ENCODE measurements around the gene UCN. TPM values are rescaled to one million over a fixed set of nuclear protein-coding genes. Genes with fewer than 3 reads are reported as not detected.
A peak's percentile ranks its signal among the peaks of the same experiment; 100 is the strongest.
"Not testable (repeated sequence)": the region's sequence is repeated elsewhere in the genome, so short reads cannot be mapped to it uniquely, and the experiment has no call there.

Gene UCN
- total RNA-seq, 4 donors from 2014 or later = 14.9 to 24.0 (median 16.8) TPM

DNA sequence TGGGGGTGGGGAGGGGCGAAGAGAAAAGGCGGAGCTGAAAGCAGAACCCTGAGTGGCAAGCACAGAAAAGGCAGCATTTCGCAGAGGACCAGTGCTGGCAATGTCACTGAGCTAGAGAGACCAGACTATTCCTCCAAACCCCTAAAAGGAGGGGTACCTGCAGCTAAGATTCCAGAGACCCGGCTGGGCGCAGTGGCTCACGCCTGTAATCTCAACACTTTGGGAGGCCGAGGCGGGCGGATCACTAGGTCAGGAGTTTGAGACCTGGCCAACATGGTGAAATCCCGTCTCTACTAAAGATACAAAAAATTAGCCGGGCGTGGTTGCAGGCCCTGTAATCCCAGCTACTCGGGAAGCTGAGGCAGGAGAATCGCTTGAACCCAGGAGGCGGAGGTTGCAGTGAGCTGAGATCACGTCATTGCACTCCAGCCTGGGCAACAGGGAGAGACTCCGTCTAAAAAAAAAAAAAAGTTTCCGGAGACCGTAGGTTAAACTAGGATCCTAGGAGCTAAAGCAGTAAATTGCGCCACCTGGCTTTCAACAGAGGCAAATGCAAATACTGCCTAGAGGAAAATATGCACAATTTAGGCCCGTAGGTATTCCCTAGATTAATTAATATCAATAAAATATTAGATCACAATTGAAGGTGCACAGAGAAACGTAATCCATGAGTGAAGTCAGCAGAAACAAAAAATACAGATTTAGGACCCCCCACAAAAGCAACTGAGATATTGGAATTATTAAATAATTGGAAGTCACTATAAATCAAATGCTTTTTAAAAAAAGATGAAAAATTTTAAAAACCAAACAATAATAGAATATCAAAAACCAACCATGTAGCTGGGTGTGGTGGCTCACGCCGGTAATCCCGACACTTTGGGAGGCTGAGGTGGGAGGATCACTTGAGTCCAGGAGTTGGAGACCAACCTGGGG, 4.9 kb downstream of the UCN start:
- Histone ChIP-seq H3K36me3 (peaks cover 0 to 8% (median 0%) of the 10 kb centered on the region in 3 donors), H3K27ac (no peak overlapping the region), H3K9me3 (no peaks in the 10 kb centered on the region), H3K4me3 (peak overlapping the region in 3 of 4 donors; percentile 2 to 41 (median 17)), H3K27me3 (peaks cover 0 to 42% of the 10 kb centered on the region in 2 donors), H3K4me1 (peaks cover 0 to 29% (median 12%) of the 10 kb centered on the region in 4 donors)
- no peak for TF ChIP-seq EP300 (IDR thresholded peaks at IDR 0.05)
- TF ChIP-seq, protein P1, sequence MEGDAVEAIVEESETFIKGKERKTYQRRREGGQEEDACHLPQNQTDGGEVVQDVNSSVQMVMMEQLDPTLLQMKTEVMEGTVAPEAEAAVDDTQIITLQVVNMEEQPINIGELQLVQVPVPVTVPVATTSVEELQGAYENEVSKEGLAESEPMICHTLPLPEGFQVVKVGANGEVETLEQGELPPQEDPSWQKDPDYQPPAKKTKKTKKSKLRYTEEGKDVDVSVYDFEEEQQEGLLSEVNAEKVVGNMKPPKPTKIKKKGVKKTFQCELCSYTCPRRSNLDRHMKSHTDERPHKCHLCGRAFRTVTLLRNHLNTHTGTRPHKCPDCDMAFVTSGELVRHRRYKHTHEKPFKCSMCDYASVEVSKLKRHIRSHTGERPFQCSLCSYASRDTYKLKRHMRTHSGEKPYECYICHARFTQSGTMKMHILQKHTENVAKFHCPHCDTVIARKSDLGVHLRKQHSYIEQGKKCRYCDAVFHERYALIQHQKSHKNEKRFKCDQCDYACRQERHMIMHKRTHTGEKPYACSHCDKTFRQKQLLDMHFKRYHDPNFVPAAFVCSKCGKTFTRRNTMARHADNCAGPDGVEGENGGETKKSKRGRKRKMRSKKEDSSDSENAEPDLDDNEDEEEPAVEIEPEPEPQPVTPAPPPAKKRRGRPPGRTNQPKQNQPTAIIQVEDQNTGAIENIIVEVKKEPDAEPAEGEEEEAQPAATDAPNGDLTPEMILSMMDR (IDR thresholded peaks at IDR 0.05) = peak; percentile 73 to 87 (median 74)
- peak in 1 of 2 donors; percentile 33 for DNase-seq (ENCODE audit: low spot score in 2 of 2)
- 25 to 26% methylated on average over 25 of the region's 25 CpGs for WGBS, 2 donors

DNA sequence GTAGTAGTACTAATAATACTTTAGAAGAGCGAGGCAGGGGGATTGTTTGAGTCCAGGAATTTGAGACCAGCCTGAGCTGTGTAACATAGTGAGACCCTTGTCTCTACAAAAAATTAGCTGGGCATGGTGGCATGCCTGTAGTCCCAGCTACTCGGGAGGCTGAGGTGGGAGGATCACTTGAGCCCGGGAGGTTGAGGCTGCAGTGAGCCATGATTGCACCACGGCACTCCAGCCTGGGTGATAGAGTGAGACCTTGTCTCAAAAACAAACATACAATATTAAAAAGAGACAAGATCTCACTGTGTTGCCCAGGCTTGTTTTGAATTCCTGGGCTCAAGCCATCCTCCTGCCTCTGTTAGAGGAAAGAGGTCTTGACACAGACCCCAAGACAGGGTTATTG, 7.6 kb downstream of the UCN start:
- H3K36me3 ChIP-seq; H3K27ac ChIP-seq; H3K4me3 ChIP-seq; H3K4me1 ChIP-seq; H3K9me3 ChIP-seq; DNase-seq (ENCODE audit: low spot score in 2 of 2): not testable (repeated sequence)
- peaks cover 0 to 14% of the 10 kb centered on the region in 2 donors for H3K27me3 ChIP-seq
- 82 to 85% methylated on average over 4 of the region's 4 CpGs for WGBS, 2 donors

DNA sequence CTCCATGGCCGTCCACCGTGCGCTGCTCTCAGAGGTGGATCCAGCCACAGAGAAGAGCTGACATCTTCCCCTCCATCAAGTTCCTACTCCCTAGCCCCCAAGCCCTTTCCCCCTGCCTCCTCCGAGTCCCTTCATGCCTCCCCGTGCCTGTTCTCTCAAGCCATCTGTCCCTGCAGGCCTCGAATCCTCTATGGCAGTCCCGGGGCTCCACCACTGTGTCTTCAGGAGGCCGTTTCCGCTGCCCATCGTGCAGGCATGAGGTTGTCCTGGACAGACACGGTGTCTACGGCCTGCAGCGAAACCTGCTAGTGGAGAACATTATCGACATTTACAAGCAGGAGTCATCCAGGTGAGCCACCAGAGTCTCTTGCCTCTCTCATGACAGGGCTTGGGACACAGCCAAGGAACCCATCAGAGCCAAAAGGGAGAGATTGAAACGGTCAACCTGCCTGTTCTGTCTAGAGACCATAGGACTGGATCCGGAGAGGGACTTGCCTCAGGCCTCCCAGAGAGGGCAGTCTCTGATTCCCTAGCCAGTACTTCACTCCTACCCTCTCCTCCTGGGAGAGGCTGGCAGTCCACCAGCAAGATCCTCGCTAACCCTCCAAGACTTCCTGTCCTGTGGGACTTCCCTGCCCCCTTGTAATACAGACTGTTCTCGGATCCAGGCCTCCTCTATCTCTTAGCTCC, 9.7 kb downstream of the UCN start:
- TF ChIP-seq POLR2A (IDR thresholded peaks at IDR 0.05) (no peak), EP300 (IDR thresholded peaks at IDR 0.05) (no peak)
- TF ChIP-seq, protein P1 (IDR thresholded peaks at IDR 0.05) = no peak
- no peak for DNase-seq (ENCODE audit: low spot score in 2 of 2)

DNA sequence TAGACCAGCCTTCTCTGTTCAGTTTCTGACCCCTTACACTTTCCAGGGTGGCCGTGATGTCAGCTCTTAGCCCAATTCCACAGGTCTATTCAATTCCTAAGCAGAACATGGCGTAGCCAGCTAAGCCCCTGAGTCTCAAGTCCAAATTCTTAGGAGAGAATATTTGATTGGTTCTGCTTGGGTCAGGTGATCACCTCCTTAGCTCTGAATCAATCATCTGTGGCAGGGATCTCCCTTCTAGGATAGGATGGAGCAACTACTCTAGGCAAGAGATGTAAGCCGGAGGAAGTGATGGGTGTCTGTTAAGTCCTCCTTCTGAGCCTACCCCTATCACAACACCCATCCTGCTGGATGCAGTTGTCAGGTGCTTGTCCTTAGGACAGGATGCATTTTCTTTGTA, 11.1 kb downstream of the UCN start:
- H3K9me3 ChIP-seq = no peaks in the 10 kb centered on the region
- H3K27ac ChIP-seq = no peak overlapping the region
- no peak overlapping the region for H3K4me3 ChIP-seq
- peaks cover 0 to 6% (median 0%) of the 10 kb centered on the region in 4 donors for H3K4me1 ChIP-seq
- TF ChIP-seq EP300 (IDR thresholded peaks at IDR 0.05) = no peak
- TF ChIP-seq, protein P1 (IDR thresholded peaks at IDR 0.05) = no peak
- TF ChIP-seq POLR2A (IDR thresholded peaks at IDR 0.05) = no peak
- 85 to 88% methylated on average over 3 of the region's 3 CpGs for WGBS, 2 donors
- no peak for DNase-seq (ENCODE audit: low spot score in 2 of 2)
- no peaks in the 10 kb centered on the region for H3K27me3 ChIP-seq
- no peaks in the 10 kb centered on the region for H3K36me3 ChIP-seq

More for the DNA sequence above, 9.7 kb downstream of the UCN start:
- H3K27me3 ChIP-seq = no peaks in the 10 kb centered on the region
- no peak overlapping the region for H3K4me3 ChIP-seq
- H3K4me1 ChIP-seq = peaks cover 0 to 8% (median 0%) of the 10 kb centered on the region in 4 donors
- WGBS, 2 donors = 82 to 85% methylated on average over 18 of the region's 18 CpGs
- no peaks in the 10 kb centered on the region for H3K9me3 ChIP-seq
- H3K36me3 ChIP-seq = no peaks in the 10 kb centered on the region
- no peak overlapping the region for H3K27ac ChIP-seq

DNA sequence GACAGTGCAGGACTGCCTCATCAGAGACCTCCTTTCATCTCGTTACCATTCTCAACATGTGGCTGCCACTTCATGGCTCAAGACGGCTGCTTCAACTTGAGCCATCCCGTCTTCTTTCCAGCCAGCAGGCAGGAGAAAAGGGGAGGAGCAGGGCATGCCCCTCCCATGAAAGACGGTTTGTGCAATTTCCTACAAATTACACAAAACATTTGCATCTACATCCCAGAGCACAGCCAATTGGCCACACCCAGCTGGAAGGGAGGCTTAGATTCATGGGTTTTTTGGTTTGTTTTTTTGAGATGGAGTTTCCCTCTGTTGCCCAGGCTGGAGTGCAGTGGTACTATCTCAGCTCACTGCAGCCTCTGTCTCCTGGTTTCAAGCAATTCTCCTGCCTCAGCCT, 11.8 kb downstream of the UCN start:
- H3K4me3 ChIP-seq = no peak overlapping the region
- H3K27ac ChIP-seq = no peak overlapping the region
- 45 to 55% methylated on average over 4 of the region's 4 CpGs for WGBS, 2 donors
- peaks cover 0 to 6% (median 0%) of the 10 kb centered on the region in 4 donors for H3K4me1 ChIP-seq
- DNase-seq (ENCODE audit: low spot score in 2 of 2) = no peak
- no peak for TF ChIP-seq POLR2A (IDR thresholded peaks at IDR 0.05)
- TF ChIP-seq EP300 (IDR thresholded peaks at IDR 0.05) = no peak
- TF ChIP-seq, protein P1 (IDR thresholded peaks at IDR 0.05) = no peak
- H3K9me3 ChIP-seq = no peaks in the 10 kb centered on the region
- no peaks in the 10 kb centered on the region for H3K36me3 ChIP-seq
- peaks cover 0 to 1% of the 10 kb centered on the region in 2 donors for H3K27me3 ChIP-seq
